Adipose tissue (tissue), 3 donors: Measurements from ENCODE around the gene CLN5. TPM values are rescaled to one million over a fixed set of nuclear protein-coding genes. Genes with fewer than 3 reads are reported as not detected.
"Not testable (repeated sequence)": the region's sequence is repeated elsewhere in the genome, so short reads cannot be mapped to it uniquely, and the experiment has no call there.

Experiments
- H3K27ac ChIP-seq: one replicate; pipeline ENCODE4 v1.5.1; 2013; ENCODE audit warnings: low read depth, low read length
- WGBS, 3 donors: extraction: QIAGEN DNeasy Blood & Tissue Kit; methylation state at CpG; one replicate each; pipeline ENCODE4 v1.1.7; 2013; 5-methylcytosine and 5-hydroxymethylcytosine counted together
- polyA plus RNA-seq, 3 donors: library from polyadenylated mRNA; stranded (reverse); fragments of 200-250 nt; gene quantifications; one replicate each; pipeline ENCODE4 v1.2.3, GENCODE V29; 2013
- donor health status: healthy with polysubstance abuse.
- donor health status: Bipolar disorder and iron deficiency.
- donor health status: healthy.

CLN5 gene
- 10 to 100 TPM; 10.4 to 17.0 (median 14.6) TPM for polyA plus RNA-seq

- WGBS, 3 donors = 1 to 2% (median 1%) methylated on average over 67 to 73 of the region's 73 CpGs
- H3K27ac ChIP-seq = peak within 1 kb of the TSS; percentile 48
These were observed at the start of gene CLN5 for GRCh38 chr13:76991796-76992547. Gene CLN5 (plus strand): TSS chr13:76992081. CDS start chr13:76992099, 18 bp downstream.

GRCh38 chr13:76942363-76942762 lies 49.5 kb upstream of the CLN5 start:
- no peak overlapping the region for H3K27ac ChIP-seq
- WGBS, 3 donors = 92 to 94% (median 92%) methylated on average over 4 of the region's 4 CpGs

- 75 to 86% (median 86%) methylated on average over 2 of the region's 2 CpGs for WGBS, 3 donors
- no peak overlapping the region for H3K27ac ChIP-seq
These were observed 48.2 kb upstream of the CLN5 start for GRCh38 chr13:76943646-76944045.

GRCh38 chr13:76944456-76944855 lies 47.4 kb upstream of the CLN5 start:
- 46 to 90% (median 56%) methylated on average over 4 of the region's 4 CpGs for WGBS, 3 donors
- no peak overlapping the region for H3K27ac ChIP-seq

- WGBS, 3 donors = 53 to 85% (median 66%) methylated on average over 2 of the region's 2 CpGs
- no peak within 1 kb of the TSS for H3K27ac ChIP-seq
These were observed 43.7 kb upstream of the CLN5 start, which contains the start of gene ACOD1 for GRCh38 chr13:76948149-76948548. Gene ACOD1 (plus strand): TSS chr13:76948511. CDS start chr13:76948559, 48 bp downstream.

GRCh38 chr13:76950101-76950500 lies 41.8 kb upstream of the CLN5 start:
- WGBS, 3 donors = 88 to 92% (median 88%) methylated on average over 2 of the region's 2 CpGs
- H3K27ac ChIP-seq = no peak overlapping the region

- WGBS, 3 donors = 44 to 56% (median 51%) methylated on average over 3 of the region's 3 CpGs
These were observed 37.9 kb upstream of the CLN5 start for GRCh38 chr13:76953968-76954367.

GRCh38 chr13:76954538-76954937 lies 37.3 kb upstream of the CLN5 start:
- no peak overlapping the region for H3K27ac ChIP-seq
- WGBS, 3 donors = 75 to 85% (median 77%) methylated on average over 6 of the region's 6 CpGs

More at GRCh38 chr13:76953968-76954367, 37.9 kb upstream of the CLN5 start:
- H3K27ac ChIP-seq = no peak overlapping the region

GRCh38 chr13:76955193-76955592 lies 36.7 kb upstream of the CLN5 start:
- no peak overlapping the region for H3K27ac ChIP-seq
- 71 to 82% (median 79%) methylated on average over 4 of the region's 4 CpGs for WGBS, 3 donors

GRCh38 chr13:76955661-76956060 lies 36.2 kb upstream of the CLN5 start:
- 84 to 90% (median 90%) methylated on average over 5 of the region's 5 CpGs for WGBS, 3 donors
- no peak overlapping the region for H3K27ac ChIP-seq

GRCh38 chr13:76958841-76959432 lies 32.9 kb upstream of the CLN5 start:
- 54 to 78% (median 73%) methylated on average over 4 of the region's 4 CpGs for WGBS, 3 donors
- H3K27ac ChIP-seq = no peak overlapping the region

- not testable (repeated sequence) for H3K27ac ChIP-seq
These were observed 32.1 kb upstream of the CLN5 start for GRCh38 chr13:76959734-76960133.

- no peak overlapping the region for H3K27ac ChIP-seq
- WGBS, 3 donors = 56 to 62% (median 59%) methylated on average over 6 of the region's 6 CpGs
These were observed 26.0 kb upstream of the CLN5 start for GRCh38 chr13:76965759-76966421.

GRCh38 chr13:76967031-76967430 lies 24.9 kb upstream of the CLN5 start:
- WGBS, 3 donors = 73 to 96% (median 96%) methylated on average over 6 of the region's 6 CpGs

GRCh38 chr13:76968041-76968440 lies 23.8 kb upstream of the CLN5 start:
- WGBS, 3 donors = 85 to 90% (median 88%) methylated on average over 6 of the region's 6 CpGs
- H3K27ac ChIP-seq = no peak overlapping the region

More at GRCh38 chr13:76967031-76967430, 24.9 kb upstream of the CLN5 start:
- no peak overlapping the region for H3K27ac ChIP-seq

- no peak overlapping the region for H3K27ac ChIP-seq
- 88 to 91% (median 90%) methylated on average over 5 of the region's 5 CpGs for WGBS, 3 donors
These were observed 22.2 kb upstream of the CLN5 start for GRCh38 chr13:76969488-76970365.

GRCh38 chr13:76971215-76971614 lies 20.7 kb upstream of the CLN5 start:
- WGBS, 3 donors = 52 to 63% (median 61%) methylated on average over 3 of the region's 3 CpGs
- H3K27ac ChIP-seq = no peak overlapping the region
